Heart left ventricle (tissue), 16 donors: ENCODE measurements around the gene KIAA1614. TPM values are rescaled to one million over a fixed set of nuclear protein-coding genes. Genes with fewer than 3 reads are reported as not detected.

Experiments used
- ATAC-seq, 4 donors: fragments of 200-7000 bp; cut with Tn5 transposase; one replicate each; pipeline ENCODE4 v1.9.1; 2020 to 2022; ENCODE audit warnings: moderate library complexity in 4 of 4, mild to moderate bottlenecking in 3 of 4, moderate number of reproducible peaks in 1 of 4
- DNase-seq, 5 donors: peaks; one replicate each; pipeline ENCODE4 v3.0.0-alpha.2; 2020
- H3K27ac ChIP-seq, 12 donors: fragments of 200-600 bp; sonication (generic) in 4 of 12; one replicate each; pipeline versions ENCODE4 v1.5.0 to v1.8.0; 2016 to 2022; ENCODE audit warnings: mild to moderate bottlenecking in 2 of 12
- H3K27me3 ChIP-seq, 9 donors: fragments of 200-600 bp; sonication (generic) in 2 of 9; one replicate each; pipeline versions ENCODE4 v1.5.1 to v1.8.0; 2016 to 2022; ENCODE audit warnings: mild to moderate bottlenecking in 3 of 9
- H3K36me3 ChIP-seq, 9 donors: fragments of 200-600 bp; sonication (generic) in 2 of 9; one replicate each; pipeline versions ENCODE4 v1.5.0 to v1.8.0; 2018 to 2022; ENCODE audit warnings: mild to moderate bottlenecking in 2 of 9
- H3K4me1 ChIP-seq, 12 donors: fragments of 200-600 bp; sonication (generic) in 4 of 12; one replicate each; pipeline versions ENCODE4 v1.5.0 to v1.8.0; 2016 to 2022; ENCODE audit warnings: mild to moderate bottlenecking in 3 of 12
- H3K4me3 ChIP-seq, 12 donors: fragments of 200-600 bp; sonication (generic) in 4 of 12; one replicate each; pipeline versions ENCODE4 v1.5.0 to v1.8.0; 2017 to 2022; ENCODE audit warnings: mild to moderate bottlenecking in 9 of 12, moderate library complexity in 4 of 12
- H3K9me3 ChIP-seq, 12 donors: fragments of 200-600 bp; sonication (generic) in 4 of 12; one replicate each; pipeline versions ENCODE4 v1.5.0 to v1.8.0; 2016 to 2022; ENCODE audit warnings: mild to moderate bottlenecking in 1 of 12
- POLR2A ChIP-seq, 2 donors: fragments of 450-650 bp; IDR thresholded peaks; one replicate each; pipeline ENCODE4 v1.6.1; 2017; ENCODE audit warnings: antibody characterized with exemption in 2 of 2, mild to moderate bottlenecking in 2 of 2, moderate library complexity in 2 of 2
- WGBS, 4 donors: extraction: QIAGEN DNeasy Blood & Tissue Kit in 2 of 4; methylation state at CpG; one replicate each; pipeline versions ENCODE4 v1.1.5 to v1.1.7; 2013 to 2018; 5-methylcytosine and 5-hydroxymethylcytosine counted together
- intact Hi-C, 10 donors: fragments of 100-400 bp; cut with DNase I; formaldehyde crosslinking; loops; one replicate each; pipeline versions ENCODE4 v1.11.1 to v1.14.2; 2022
- polyA plus RNA-seq, 2 donors: library from polyadenylated mRNA; stranded (reverse); fragments of 200-250 nt; gene quantifications; one replicate each; pipeline ENCODE4 v1.2.3, GENCODE V29; 2013
- total RNA-seq, 9 donors: library from RNA; depleted of rRNA in 2 of 9; stranded (reverse); fragments of >200 nt in 2 of 9; fragmentation: NEBNext Ultra II Directional in 3 of 9; extraction: Animal tissue kit (Norgen Biotek cat#: 25700) in 3 of 9; gene quantifications; one replicate each; pipeline versions ENCODE4 v1.1.0 to v1.2.4, GENCODE V29; 2016 to 2023
- TF ChIP-seq, protein P1 (sequence below), 12 donors: fragments of 200-600 bp; sonication (generic) in 4 of 12; IDR thresholded peaks; one replicate each; pipeline versions ENCODE4 v1.5.0 to v1.8.0; 2018 to 2022; ENCODE audit warnings: antibody characterized with exemption in 12 of 12, mild to moderate bottlenecking in 5 of 12
- donor health status: ischemic (EF 13 %, LVEDD 7.1; RV severe dilation, severe dysfunction).
- donor health status: healthy with polysubstance abuse.
- donor health status: DM: no; HTN: yes; CAD: no.
- donor health status: DM: no; HTN: no; CAD: no.
- donor health status: ischemic (EF 25% LVEDD 6.9; RV normal size, moderate dysfunction).
- donor health status: ischemic (EF 25% LVEDD 5.7; RV mildly dilated, moderate dysfunction).
- donor health status: healthy.
- donor health status: DM: yes; HTN: yes; CAD: no.
- donor health status: ischemic (EF 35%, LVEDD 5.7; RV mildly dilated, moderate dysfunction).
- donor health status: nonischemic (EF 11% LVEDD 7.7; RV severe dilation, severe dysfunction).
- donor health status: DM: yes; HTN: yes; CAD: no.
- donor health status: PGD.
- donor health status: ischemic (EF 29% LVEDD 5.4; RV normal size, mild dysfunction).
- donor health status: nonischemic (EF 23%, LVEDD 6.1; RV moderate dilation, normal function).

The KIAA1614 gene
- total and polyA plus RNA-seq, 11 donors: 4.3 to 12.1 (median 6.5) TPM

DNA sequence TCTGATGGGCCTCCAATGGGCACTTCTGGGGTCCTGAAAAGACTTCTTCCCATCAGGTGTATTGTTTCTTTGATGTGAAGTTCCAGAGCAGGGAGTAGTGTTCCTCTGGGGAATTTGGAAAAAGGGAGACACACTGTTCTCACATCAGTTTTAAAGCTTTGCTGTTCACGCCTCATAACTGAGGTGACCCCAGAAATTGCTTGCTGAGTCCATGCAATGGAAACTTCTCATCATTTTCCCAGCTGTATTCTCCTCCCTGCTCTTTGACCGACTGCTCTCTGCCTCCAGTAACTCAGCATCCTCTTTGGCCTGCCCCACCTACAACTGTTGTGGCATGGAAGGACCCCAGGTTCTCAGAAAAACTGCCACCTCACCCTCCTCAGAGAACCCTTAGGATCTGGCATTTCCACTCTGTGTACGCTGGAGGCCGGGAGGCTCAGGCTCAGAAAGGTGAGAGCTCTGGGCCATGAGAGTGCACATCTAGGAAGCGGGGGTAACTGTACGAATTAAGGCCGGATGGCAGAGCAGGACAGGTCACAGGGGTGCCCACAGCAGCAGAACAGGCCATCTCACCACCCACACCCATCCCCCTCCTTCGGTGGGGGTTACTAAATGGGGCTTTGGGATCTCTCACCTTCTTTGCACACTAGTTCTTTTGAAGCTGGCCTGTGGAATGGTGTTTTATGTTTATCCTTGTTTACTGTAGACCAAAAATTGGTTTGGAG is 58.7 kb downstream of the KIAA1614 start:
- Histone ChIP-seq H3K36me3 (peaks cover 0 to 62% (median 34%) of the 10 kb centered on the region in 9 donors), H3K4me3 (no peak overlapping the region), H3K9me3 (no peaks in the 10 kb centered on the region), H3K27me3 (no peaks in the 10 kb centered on the region), H3K4me1 (peaks cover 0 to 27% (median 10%) of the 10 kb centered on the region in 12 donors), H3K27ac (no peak overlapping the region)
- ATAC-seq (no peak), DNase-seq (no peak)
- intact Hi-C loops: loop anchor here in 1 of 10 donors (10.0 kb wide), 1 partner anchor 193 kb away; no protein-coding TSS in a partner anchor
- WGBS, 4 donors: 95 to 97% (median 96%) methylated on average over 8 of the region's 8 CpGs
- TF ChIP-seq, protein P1, sequence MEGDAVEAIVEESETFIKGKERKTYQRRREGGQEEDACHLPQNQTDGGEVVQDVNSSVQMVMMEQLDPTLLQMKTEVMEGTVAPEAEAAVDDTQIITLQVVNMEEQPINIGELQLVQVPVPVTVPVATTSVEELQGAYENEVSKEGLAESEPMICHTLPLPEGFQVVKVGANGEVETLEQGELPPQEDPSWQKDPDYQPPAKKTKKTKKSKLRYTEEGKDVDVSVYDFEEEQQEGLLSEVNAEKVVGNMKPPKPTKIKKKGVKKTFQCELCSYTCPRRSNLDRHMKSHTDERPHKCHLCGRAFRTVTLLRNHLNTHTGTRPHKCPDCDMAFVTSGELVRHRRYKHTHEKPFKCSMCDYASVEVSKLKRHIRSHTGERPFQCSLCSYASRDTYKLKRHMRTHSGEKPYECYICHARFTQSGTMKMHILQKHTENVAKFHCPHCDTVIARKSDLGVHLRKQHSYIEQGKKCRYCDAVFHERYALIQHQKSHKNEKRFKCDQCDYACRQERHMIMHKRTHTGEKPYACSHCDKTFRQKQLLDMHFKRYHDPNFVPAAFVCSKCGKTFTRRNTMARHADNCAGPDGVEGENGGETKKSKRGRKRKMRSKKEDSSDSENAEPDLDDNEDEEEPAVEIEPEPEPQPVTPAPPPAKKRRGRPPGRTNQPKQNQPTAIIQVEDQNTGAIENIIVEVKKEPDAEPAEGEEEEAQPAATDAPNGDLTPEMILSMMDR (IDR thresholded peaks at IDR 0.05): no peak
- TF ChIP-seq POLR2A (IDR thresholded peaks at IDR 0.05): no peak

DNA sequence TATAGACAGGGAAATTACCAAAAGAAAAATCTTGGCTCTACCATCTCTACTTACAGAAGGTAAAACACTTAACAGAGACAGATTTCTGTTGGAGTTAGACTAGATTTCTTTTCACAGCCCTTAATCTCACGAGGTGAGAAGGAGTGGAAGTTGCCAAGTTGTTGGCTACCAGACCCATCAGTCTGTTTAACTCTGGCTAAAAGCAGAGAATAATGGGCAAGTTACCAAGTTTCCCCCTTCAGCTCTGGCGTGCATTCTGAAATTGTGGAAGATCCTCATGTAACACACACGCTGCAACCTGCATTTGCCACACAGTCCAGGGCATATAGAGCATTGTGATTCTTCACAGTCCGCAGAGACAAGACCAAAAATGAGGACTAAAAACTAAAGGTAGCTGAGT is 60.7 kb downstream of the KIAA1614 start:
- no peaks in the 10 kb centered on the region for H3K9me3 ChIP-seq
- peaks cover 0 to 79% (median 49%) of the 10 kb centered on the region in 9 donors for H3K36me3 ChIP-seq
- TF ChIP-seq, protein P1 (IDR thresholded peaks at IDR 0.05): no peak
- no peak for TF ChIP-seq POLR2A (IDR thresholded peaks at IDR 0.05)
- ATAC-seq: peak in 1 of 4 donors; percentile 28
- H3K4me3 ChIP-seq: no peak overlapping the region
- H3K27ac ChIP-seq: no peak overlapping the region
- intact Hi-C loops: loop anchor here in 1 of 10 donors (10.0 kb wide), 1 partner anchor 191 kb away; no protein-coding TSS in a partner anchor
- DNase-seq: no peak
- H3K4me1 ChIP-seq: peaks cover 0 to 22% (median 9%) of the 10 kb centered on the region in 12 donors
- 57 to 73% (median 62%) methylated on average over 4 of the region's 4 CpGs for WGBS, 4 donors
- no peaks in the 10 kb centered on the region for H3K27me3 ChIP-seq

DNA sequence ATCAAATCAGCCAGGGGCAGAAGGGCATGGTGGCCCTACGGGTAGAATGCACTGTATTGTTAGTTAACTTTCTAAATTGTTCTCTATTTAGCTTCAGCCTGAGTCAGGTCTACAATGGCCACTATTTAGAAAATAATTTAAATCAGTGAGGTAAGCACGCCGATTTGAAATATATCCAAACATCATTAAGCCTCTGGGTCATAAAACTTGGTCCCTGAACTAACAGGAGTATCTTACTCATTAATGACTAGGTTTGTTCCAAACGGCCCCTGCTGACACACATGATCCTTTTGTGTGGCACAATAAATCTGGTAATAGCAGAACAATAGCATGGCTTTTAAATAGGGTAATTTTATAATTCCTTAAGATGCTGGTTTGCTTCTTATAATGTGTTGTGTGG is 61.5 kb downstream of the KIAA1614 start:
- intact Hi-C loops: loop anchor here in 1 of 10 donors (10.0 kb wide), 1 partner anchor 191 kb away; no protein-coding TSS in a partner anchor
- TF ChIP-seq POLR2A (IDR thresholded peaks at IDR 0.05): no peak
- ATAC-seq (no peak), DNase-seq (no peak)
- Histone ChIP-seq H3K4me3 (no peak overlapping the region), H3K36me3 (peaks cover 0 to 83% (median 55%) of the 10 kb centered on the region in 9 donors), H3K27ac (no peak overlapping the region), H3K27me3 (no peaks in the 10 kb centered on the region), H3K9me3 (no peaks in the 10 kb centered on the region), H3K4me1 (peaks cover 0 to 16% (median 4%) of the 10 kb centered on the region in 12 donors)
- 66 to 83% (median 73%) methylated on average over 4 of the region's 4 CpGs for WGBS, 4 donors

DNA sequence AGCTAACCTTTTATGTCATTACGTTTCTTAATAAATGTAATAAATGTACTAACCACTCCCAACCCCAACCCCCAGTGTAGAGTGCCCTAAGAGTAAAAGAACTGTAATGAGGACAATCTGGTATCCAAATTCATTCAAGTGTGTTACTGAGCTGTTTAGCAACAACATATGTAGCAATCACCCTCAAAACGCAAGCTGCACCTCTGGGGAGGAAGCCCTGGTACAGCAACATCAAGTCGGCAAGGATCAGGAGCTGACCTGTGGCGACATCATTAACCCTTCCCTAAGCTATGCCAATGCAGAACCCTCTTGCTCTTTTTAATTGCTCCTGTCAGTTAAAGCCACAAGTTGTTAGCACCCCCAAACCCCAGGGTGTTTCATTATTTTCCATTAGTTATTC is 62.9 kb downstream of the KIAA1614 start:
- no peak overlapping the region for H3K4me3 ChIP-seq
- intact Hi-C loops: loop anchor here in 1 of 10 donors (10.0 kb wide), 1 partner anchor 189 kb away; no protein-coding TSS in a partner anchor
- H3K27ac ChIP-seq: no peak overlapping the region
- TF ChIP-seq, protein P1 (IDR thresholded peaks at IDR 0.05): no peak
- no peak for TF ChIP-seq POLR2A (IDR thresholded peaks at IDR 0.05)
- DNase-seq (no peak), ATAC-seq (no peak)
- H3K36me3 ChIP-seq: peaks cover 0 to 84% (median 61%) of the 10 kb centered on the region in 9 donors
- peaks cover 0 to 13% (median 3%) of the 10 kb centered on the region in 12 donors for H3K4me1 ChIP-seq
- no peaks in the 10 kb centered on the region for H3K9me3 ChIP-seq
- 78 to 84% (median 82%) methylated on average over 4 of the region's 4 CpGs for WGBS, 4 donors
- H3K27me3 ChIP-seq: no peaks in the 10 kb centered on the region
